Hepatocyte (in vitro differentiated cells): ENCODE data around the gene EBPL. TPM values are rescaled to one million over a fixed set of nuclear protein-coding genes. Genes with fewer than 3 reads are reported as not detected.

Experiments used
- DNase-seq: peaks from one replicate; pipeline ENCODE4 v3.0.0-alpha.2; 2016; ENCODE audit warnings: low spot score
- H2AFZ ChIP-seq: fragments of 200-600 bp; sonication (generic); 2 replicates; pipeline ENCODE4 v1.6.0; 2016; ENCODE audit warnings: antibody characterized with exemption, mild to moderate bottlenecking
- H3K27ac ChIP-seq: fragments of 200-600 bp; sonication (generic); 2 replicates; pipeline ENCODE4 v1.5.1; 2016; ENCODE audit warnings: mild to moderate bottlenecking
- H3K27me3 ChIP-seq: fragments of 200-600 bp; sonication (generic); 2 replicates; pipeline ENCODE4 v1.6.1; 2016
- H3K36me3 ChIP-seq: fragments of 200-600 bp; sonication (generic); replicated peaks from 2 replicates; pipeline ENCODE4 v1.5.1; 2016; ENCODE audit warnings: low read depth; ENCODE audit not compliant: insufficient read depth
- H3K4me1 ChIP-seq: fragments of 200-600 bp; sonication (generic); 2 replicates; pipeline ENCODE4 v1.5.1; 2016; ENCODE audit warnings: mild to moderate bottlenecking, moderate library complexity; ENCODE audit not compliant: insufficient read depth
- H3K4me2 ChIP-seq: fragments of 200-600 bp; sonication (generic); 2 replicates; pipeline ENCODE4 v1.6.0; 2016
- H3K4me3 ChIP-seq: fragments of 200-600 bp; sonication (generic); 2 replicates; pipeline ENCODE4 v1.5.1; 2016; ENCODE audit warnings: mild to moderate bottlenecking
- H3K79me2 ChIP-seq: fragments of 200-600 bp; sonication (generic); 2 replicates; pipeline ENCODE4 v1.6.0; 2017; ENCODE audit warnings: mild to moderate bottlenecking
- H3K9me2 ChIP-seq: fragments of 200-600 bp; sonication (generic); replicated peaks from 2 replicates; pipeline ENCODE4 v1.6.0; 2017; ENCODE audit warnings: mild to moderate bottlenecking; ENCODE audit not compliant: insufficient read depth
- H3K9me3 ChIP-seq: fragments of 200-600 bp; sonication (generic); 2 replicates; pipeline ENCODE4 v1.5.1; 2016; ENCODE audit warnings: low read depth, mild to moderate bottlenecking
- H4K20me1 ChIP-seq: fragments of 200-600 bp; sonication (generic); 2 replicates; pipeline ENCODE4 v1.6.0; 2016; ENCODE audit warnings: mild to moderate bottlenecking; ENCODE audit not compliant: insufficient read depth, poor library complexity, severe bottlenecking
- EZH2 ChIP-seq: fragments of 200-600 bp; sonication (generic); IDR thresholded peaks from 2 replicates; pipeline ENCODE4 v1.6.1; 2016; ENCODE audit warnings: antibody characterized with exemption, mild to moderate bottlenecking, borderline replicate concordance
- EZH2phosphoT487 ChIP-seq: fragments of 200-600 bp; sonication (generic); IDR thresholded peaks from one replicate; pipeline ENCODE4 v1.6.1; 2018; ENCODE audit warnings: antibody characterized with exemption, mild to moderate bottlenecking, low read depth, moderate library complexity; ENCODE audit not compliant: unreplicated experiment, severe bottlenecking
- WGBS: methylation state at CpG from one replicate; pipeline ENCODE4 v1.1.6; 2016; ENCODE audit warnings: low lambda C conversion rate; ENCODE audit errors: missing lambda C conversion rate; 5-methylcytosine and 5-hydroxymethylcytosine counted together
- polyA plus RNA-seq: library from polyadenylated mRNA; unstranded; fragments of >200 nt; fragmentation: Nextera tagmentation; extraction: Ambion mirVana; gene quantifications from 2 replicates; pipeline ENCODE4 v1.2.1, GENCODE V29; 2016
- total RNA-seq: library from RNA; depleted of rRNA; stranded (reverse); fragments of >200 nt; gene quantifications from 2 replicates; pipeline ENCODE4 v1.2.3, GENCODE V29; 2014
- TF ChIP-seq, protein P1 (sequence below): fragments of 200-600 bp; sonication (generic); IDR thresholded peaks from 2 replicates; pipeline ENCODE4 v1.5.1; 2016; ENCODE audit warnings: antibody characterized with exemption, mild to moderate bottlenecking; ENCODE audit not compliant: poor library complexity

The EBPL gene
- total and polyA plus RNA-seq, 2 experiments from 2014 or later, result 135 to 180 TPM

- 90% methylated on average over 16 of the region's 16 CpGs for WGBS
- Histone ChIP-seq H4K20me1 (no peaks in the 10 kb centered on the region), H3K9me3 (no peaks in the 10 kb centered on the region), H2AFZ (no peak overlapping the region), H3K4me3 (no peak overlapping the region), H3K9me2 (no peaks in the 10 kb centered on the region), H3K36me3 (no peaks in the 10 kb centered on the region), H3K4me2 (no peak overlapping the region), H3K4me1 (peaks cover 3% of the 10 kb centered on the region), H3K79me2 (no peaks in the 10 kb centered on the region), H3K27me3 (no peaks in the 10 kb centered on the region), H3K27ac (no peak overlapping the region)
- no peak for TF ChIP-seq EZH2phosphoT487
- TF ChIP-seq, protein P1, sequence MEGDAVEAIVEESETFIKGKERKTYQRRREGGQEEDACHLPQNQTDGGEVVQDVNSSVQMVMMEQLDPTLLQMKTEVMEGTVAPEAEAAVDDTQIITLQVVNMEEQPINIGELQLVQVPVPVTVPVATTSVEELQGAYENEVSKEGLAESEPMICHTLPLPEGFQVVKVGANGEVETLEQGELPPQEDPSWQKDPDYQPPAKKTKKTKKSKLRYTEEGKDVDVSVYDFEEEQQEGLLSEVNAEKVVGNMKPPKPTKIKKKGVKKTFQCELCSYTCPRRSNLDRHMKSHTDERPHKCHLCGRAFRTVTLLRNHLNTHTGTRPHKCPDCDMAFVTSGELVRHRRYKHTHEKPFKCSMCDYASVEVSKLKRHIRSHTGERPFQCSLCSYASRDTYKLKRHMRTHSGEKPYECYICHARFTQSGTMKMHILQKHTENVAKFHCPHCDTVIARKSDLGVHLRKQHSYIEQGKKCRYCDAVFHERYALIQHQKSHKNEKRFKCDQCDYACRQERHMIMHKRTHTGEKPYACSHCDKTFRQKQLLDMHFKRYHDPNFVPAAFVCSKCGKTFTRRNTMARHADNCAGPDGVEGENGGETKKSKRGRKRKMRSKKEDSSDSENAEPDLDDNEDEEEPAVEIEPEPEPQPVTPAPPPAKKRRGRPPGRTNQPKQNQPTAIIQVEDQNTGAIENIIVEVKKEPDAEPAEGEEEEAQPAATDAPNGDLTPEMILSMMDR, result no peak
- no peak for TF ChIP-seq EZH2
- no peak for DNase-seq
Measured at GRCh38 chr13:49630580-49630979, 60.7 kb downstream of the EBPL start.

DNA sequence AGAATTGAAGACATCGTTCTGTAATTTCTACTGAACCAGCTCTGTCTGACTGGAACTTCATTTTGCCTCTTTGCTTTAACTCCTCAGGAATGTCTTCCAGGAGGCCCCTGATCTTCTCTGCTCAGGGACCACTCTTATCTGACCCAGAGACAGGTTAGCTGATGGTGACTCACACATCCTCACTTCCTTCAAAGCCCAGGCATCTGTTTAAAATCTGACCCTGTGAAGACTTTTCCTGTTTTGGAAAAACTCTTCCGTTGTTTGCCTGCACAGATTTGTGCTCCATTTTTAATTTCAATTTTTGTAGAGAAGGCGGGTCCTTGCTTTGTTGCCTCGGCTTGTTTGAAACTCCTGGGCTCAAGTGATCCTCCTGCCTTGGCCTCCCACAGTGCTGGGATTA is 61.3 kb downstream of the EBPL start:
- Histone ChIP-seq H3K9me2 (no peaks in the 10 kb centered on the region), H3K9me3 (no peaks in the 10 kb centered on the region), H3K36me3 (no peaks in the 10 kb centered on the region), H3K79me2 (no peaks in the 10 kb centered on the region), H3K4me2 (no peak overlapping the region), H4K20me1 (no peaks in the 10 kb centered on the region), H3K27me3 (no peaks in the 10 kb centered on the region), H2AFZ (no peak overlapping the region), H3K4me3 (no peak overlapping the region), H3K4me1 (peaks cover 6% of the 10 kb centered on the region), H3K27ac (no peak overlapping the region)
- TF ChIP-seq, protein P1, result no peak
- no peak for TF ChIP-seq EZH2phosphoT487
- no peak for TF ChIP-seq EZH2
- no peak for DNase-seq
- 75% methylated on average over 4 of the region's 4 CpGs for WGBS

GRCh38 chr13:49629196-49629938 is 61.9 kb downstream of the EBPL start:
- TF ChIP-seq, protein P1, result no peak
- TF ChIP-seq EZH2phosphoT487 (no peak), EZH2 (no peak)
- DNase-seq, result no peak
- WGBS, result 80% methylated on average over 8 of the region's 8 CpGs
- Histone ChIP-seq H3K36me3 (no peaks in the 10 kb centered on the region), H3K4me2 (no peak overlapping the region), H3K9me2 (no peaks in the 10 kb centered on the region), H3K79me2 (no peaks in the 10 kb centered on the region), H3K27me3 (no peaks in the 10 kb centered on the region), H2AFZ (no peak overlapping the region), H3K4me1 (peaks cover 6% of the 10 kb centered on the region), H3K9me3 (no peaks in the 10 kb centered on the region), H3K27ac (no peak overlapping the region), H3K4me3 (no peak overlapping the region), H4K20me1 (no peaks in the 10 kb centered on the region)
